ENCODE results near the gene UBQLN3.

Gene UBQLN3

GRCh38 chr11:5528495-5528894 lies 18.7 kb upstream of the UBQLN3 start:
- Histone ChIP-seq H3K4me3 (IDR thresholded peaks at IDR 0.05; ENCODE audit: insufficient read depth, low read depth, low read length) (no peak overlapping the region), H3K27me3 (ENCODE audit: insufficient read depth, low read depth) (no peaks in the 10 kb centered on the region), H3K36me3 (ENCODE audit: insufficient read depth) (no peaks in the 10 kb centered on the region), H3K27ac (no peak overlapping the region), H2AFZ (ENCODE audit: low read depth) (no peak overlapping the region), H3K9ac (no peak overlapping the region), H4K20me1 (ENCODE audit: insufficient read depth) (no peaks in the 10 kb centered on the region), H3K4me1 (ENCODE audit: low read depth, poor library complexity, severe bottlenecking) (no peaks in the 10 kb centered on the region), H3K4me2 (no peak overlapping the region), H3K79me2 (ENCODE audit: insufficient read depth, low read depth) (no peaks in the 10 kb centered on the region)
- TF ChIP-seq, protein P1, sequence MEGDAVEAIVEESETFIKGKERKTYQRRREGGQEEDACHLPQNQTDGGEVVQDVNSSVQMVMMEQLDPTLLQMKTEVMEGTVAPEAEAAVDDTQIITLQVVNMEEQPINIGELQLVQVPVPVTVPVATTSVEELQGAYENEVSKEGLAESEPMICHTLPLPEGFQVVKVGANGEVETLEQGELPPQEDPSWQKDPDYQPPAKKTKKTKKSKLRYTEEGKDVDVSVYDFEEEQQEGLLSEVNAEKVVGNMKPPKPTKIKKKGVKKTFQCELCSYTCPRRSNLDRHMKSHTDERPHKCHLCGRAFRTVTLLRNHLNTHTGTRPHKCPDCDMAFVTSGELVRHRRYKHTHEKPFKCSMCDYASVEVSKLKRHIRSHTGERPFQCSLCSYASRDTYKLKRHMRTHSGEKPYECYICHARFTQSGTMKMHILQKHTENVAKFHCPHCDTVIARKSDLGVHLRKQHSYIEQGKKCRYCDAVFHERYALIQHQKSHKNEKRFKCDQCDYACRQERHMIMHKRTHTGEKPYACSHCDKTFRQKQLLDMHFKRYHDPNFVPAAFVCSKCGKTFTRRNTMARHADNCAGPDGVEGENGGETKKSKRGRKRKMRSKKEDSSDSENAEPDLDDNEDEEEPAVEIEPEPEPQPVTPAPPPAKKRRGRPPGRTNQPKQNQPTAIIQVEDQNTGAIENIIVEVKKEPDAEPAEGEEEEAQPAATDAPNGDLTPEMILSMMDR (conservative IDR thresholded peaks at IDR 0.05; ENCODE audit: low read depth, low read length) = no peak

GRCh38 chr11:5527716-5528115 lies 18.0 kb upstream of the UBQLN3 start:
- Histone ChIP-seq H3K4me2 (no peak overlapping the region), H3K9ac (no peak overlapping the region), H3K27ac (no peak overlapping the region), H3K27me3 (ENCODE audit: insufficient read depth, low read depth) (no peaks in the 10 kb centered on the region), H2AFZ (ENCODE audit: low read depth) (no peak overlapping the region), H3K4me3 (IDR thresholded peaks at IDR 0.05; ENCODE audit: insufficient read depth, low read depth, low read length) (no peak overlapping the region), H3K79me2 (ENCODE audit: insufficient read depth, low read depth) (no peaks in the 10 kb centered on the region), H3K36me3 (ENCODE audit: insufficient read depth) (no peaks in the 10 kb centered on the region), H4K20me1 (ENCODE audit: insufficient read depth) (no peaks in the 10 kb centered on the region), H3K4me1 (ENCODE audit: low read depth, poor library complexity, severe bottlenecking) (no peaks in the 10 kb centered on the region)
- TF ChIP-seq, protein P1 (conservative IDR thresholded peaks at IDR 0.05; ENCODE audit: low read depth, low read length) = no peak

- Histone ChIP-seq H3K36me3 (ENCODE audit: insufficient read depth) (no peaks in the 10 kb centered on the region), H3K79me2 (ENCODE audit: insufficient read depth, low read depth) (no peaks in the 10 kb centered on the region), H4K20me1 (ENCODE audit: insufficient read depth) (no peaks in the 10 kb centered on the region), H3K27me3 (ENCODE audit: insufficient read depth, low read depth) (no peaks in the 10 kb centered on the region), H3K4me3 (IDR thresholded peaks at IDR 0.05; ENCODE audit: insufficient read depth, low read depth, low read length) (no peak overlapping the region), H3K4me1 (ENCODE audit: low read depth, poor library complexity, severe bottlenecking) (no peaks in the 10 kb centered on the region), H2AFZ (ENCODE audit: low read depth) (no peak overlapping the region), H3K4me2 (no peak overlapping the region), H3K9ac (no peak overlapping the region), H3K27ac (no peak overlapping the region)
- TF ChIP-seq, protein P1 (conservative IDR thresholded peaks at IDR 0.05; ENCODE audit: low read depth, low read length) = no peak
Observed at GRCh38 chr11:5524756-5525155, 15.0 kb upstream of the UBQLN3 start.

DNA sequence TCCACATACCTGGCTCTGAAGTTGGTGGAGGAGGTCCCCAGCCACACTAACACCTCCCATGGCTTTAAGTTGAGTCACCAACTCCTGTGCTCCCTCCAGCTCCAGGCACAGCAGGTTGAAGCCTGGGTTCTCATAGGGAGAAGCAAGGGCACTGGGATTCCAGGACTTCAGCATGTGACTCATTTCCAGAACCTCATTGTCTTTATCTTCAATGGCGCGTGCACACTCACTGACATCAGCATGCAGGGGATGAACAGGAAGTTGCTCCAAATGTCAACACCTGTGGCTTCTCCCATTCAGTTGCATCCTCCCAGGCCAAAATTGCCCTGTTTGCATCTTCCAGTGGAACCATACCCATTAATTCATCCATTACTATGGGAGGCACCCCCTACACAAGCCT lies 12.6 kb upstream of the UBQLN3 start:
- Histone ChIP-seq H3K9ac (no peak overlapping the region), H3K79me2 (ENCODE audit: insufficient read depth, low read depth) (no peaks in the 10 kb centered on the region), H3K36me3 (ENCODE audit: insufficient read depth) (no peaks in the 10 kb centered on the region), H4K20me1 (ENCODE audit: insufficient read depth) (no peaks in the 10 kb centered on the region), H3K4me3 (IDR thresholded peaks at IDR 0.05; ENCODE audit: insufficient read depth, low read depth, low read length) (no peak overlapping the region), H3K4me1 (ENCODE audit: low read depth, poor library complexity, severe bottlenecking) (no peaks in the 10 kb centered on the region), H3K27ac (no peak overlapping the region), H2AFZ (ENCODE audit: low read depth) (no peak overlapping the region), H3K4me2 (no peak overlapping the region), H3K27me3 (ENCODE audit: insufficient read depth, low read depth) (no peaks in the 10 kb centered on the region)
- TF ChIP-seq, protein P1 (conservative IDR thresholded peaks at IDR 0.05; ENCODE audit: low read depth, low read length) = no peak

Data from KMS-11 (cell line).